GM23338 (cell line): ENCODE results near the gene C3orf49. TPM values are rescaled to one million over a fixed set of nuclear protein-coding genes. Genes with fewer than 3 reads are reported as not detected.

ENCODE experiments used
- ATAC-seq: fragments of 200-7000 bp; cut with Tn5 transposase; 3 replicates; pipeline ENCODE4 v1.9.1; 2020
- DNase-seq: peaks from one replicate; pipeline ENCODE4 v3.0.0-alpha.2; 2015; ENCODE audit warnings: low spot score
- H2AFZ ChIP-seq: fragments of 200-600 bp; sonication (generic); 2 replicates; pipeline ENCODE4 v1.8.0; 2016; ENCODE audit warnings: antibody characterized with exemption, mild to moderate bottlenecking, moderate library complexity
- H3F3A ChIP-seq: fragments of 200-600 bp; sonication (generic); replicated peaks from 2 replicates; pipeline ENCODE4 v1.8.0; 2017; ENCODE audit warnings: antibody characterized with exemption, mixed run types, low read depth
- H3K27ac ChIP-seq: fragments of 200-600 bp; sonication (generic); 2 replicates; pipeline ENCODE4 v1.6.1; 2016; ENCODE audit warnings: low read depth
- H3K27me3 ChIP-seq: fragments of 200-600 bp; sonication (generic); 2 replicates; pipeline ENCODE4 v1.8.0; 2016; ENCODE audit warnings: mild to moderate bottlenecking, mixed run types, moderate library complexity; ENCODE audit not compliant: insufficient read depth
- H3K36me3 ChIP-seq: fragments of 200-600 bp; sonication (generic); 2 replicates; pipeline ENCODE4 v1.8.0; 2016; ENCODE audit warnings: mild to moderate bottlenecking; ENCODE audit not compliant: insufficient read depth
- H3K4me1 ChIP-seq: fragments of 200-600 bp; sonication (generic); 2 replicates; pipeline ENCODE4 v1.8.0; 2016; ENCODE audit warnings: mild to moderate bottlenecking, moderate library complexity; ENCODE audit not compliant: insufficient read depth
- H3K4me2 ChIP-seq: fragments of 200-600 bp; sonication (generic); 2 replicates; pipeline ENCODE4 v1.7.1; 2017; ENCODE audit warnings: mixed run types
- H3K4me3 ChIP-seq: fragments of 200-600 bp; sonication (generic); 2 replicates; pipeline ENCODE4 v1.6.1; 2016; ENCODE audit warnings: mixed run types
- H3K79me2 ChIP-seq: fragments of 200-600 bp; sonication (generic); replicated peaks from 2 replicates; pipeline ENCODE4 v1.8.0; 2017; ENCODE audit warnings: mild to moderate bottlenecking; ENCODE audit not compliant: insufficient read depth
- H3K9me2 ChIP-seq: fragments of 200-600 bp; sonication (generic); 2 replicates; pipeline ENCODE4 v1.8.0; 2017; ENCODE audit not compliant: insufficient read depth
- H4K20me1 ChIP-seq: fragments of 200-600 bp; sonication (generic); replicated peaks from 2 replicates; pipeline ENCODE4 v1.8.0; 2017; ENCODE audit warnings: mild to moderate bottlenecking; ENCODE audit not compliant: insufficient read depth
- H3K27ac Mint-ChIP-seq: 2 replicates; pipeline ENCODE4 v1.8.0; 2020; ENCODE audit warnings: inconsistent platforms, mild to moderate bottlenecking, moderate library complexity, mixed read lengths
- H3K27me3 Mint-ChIP-seq: 3 replicates; pipeline ENCODE4 v1.8.0; 2022; ENCODE audit warnings: low read depth, mild to moderate bottlenecking, moderate library complexity, mixed read lengths, inconsistent platforms; ENCODE audit not compliant: insufficient read depth, poor library complexity
- H3K36me3 Mint-ChIP-seq: 3 replicates; pipeline ENCODE4 v1.8.0; 2021; ENCODE audit warnings: low read depth, mild to moderate bottlenecking, inconsistent platforms, moderate library complexity, mixed read lengths
- H3K4me1 Mint-ChIP-seq: 3 replicates; pipeline ENCODE4 v1.8.0; 2020; ENCODE audit warnings: mild to moderate bottlenecking, inconsistent platforms, mixed read lengths
- H3K4me3 Mint-ChIP-seq: 3 replicates; pipeline ENCODE4 v1.8.0; 2021; ENCODE audit warnings: moderate library complexity, mild to moderate bottlenecking, inconsistent platforms, mixed read lengths
- H3K9me3 Mint-ChIP-seq: 3 replicates; pipeline ENCODE4 v1.8.0; 2020; ENCODE audit warnings: moderate library complexity, mild to moderate bottlenecking, inconsistent platforms, mixed read lengths
- ETS1 ChIP-seq: IDR thresholded peaks from 2 replicates; pipeline ENCODE4 v1.6.1; 2016; ENCODE audit warnings: antibody characterized with exemption
- EZH2 ChIP-seq: fragments of 200-600 bp; sonication (generic); IDR thresholded peaks from one replicate; pipeline ENCODE4 v1.8.0; 2017; ENCODE audit warnings: antibody characterized with exemption, mild to moderate bottlenecking, low read depth; ENCODE audit not compliant: unreplicated experiment
- JUNB ChIP-seq: IDR thresholded peaks from one replicate; pipeline ENCODE4 v1.6.1; 2016; ENCODE audit warnings: antibody characterized with exemption; ENCODE audit not compliant: unreplicated experiment
- POLR2AphosphoS5 ChIP-seq: IDR thresholded peaks from 2 replicates; pipeline ENCODE4 v1.6.1; 2016; ENCODE audit warnings: antibody characterized with exemption, low read depth
- ZNF462 ChIP-seq: fragments of 250-450 bp; sonication (Bioruptor Pico); IDR thresholded peaks from 2 replicates; pipeline ENCODE4 v1.5.0; 2020; ENCODE audit warnings: mild to moderate bottlenecking, moderate library complexity
- polyA plus RNA-seq: library from polyadenylated mRNA; unstranded; fragments of >200 nt; fragmentation: Nextera tagmentation; extraction: Ambion mirVana; gene quantifications from 2 replicates; pipeline ENCODE4 v1.2.1, GENCODE V29; 2016
- total RNA-seq: library from RNA; depleted of rRNA; stranded (reverse); fragments of >200 nt; shearing (Covaris generic); gene quantifications from 2 replicates; pipeline ENCODE4 v1.2.3, GENCODE V29; 2014
- TF ChIP-seq, protein P1 (sequence below), 2 experiments: fragments of 200-600 bp in 1 of 2; sonication (generic) in 1 of 2; conservative IDR thresholded peaks; 2 replicates each; pipeline versions ENCODE4 v1.5.1 to v1.6.1; 2016 to 2017; ENCODE audit warnings: antibody characterized with exemption in 2 of 2, low read depth in 2 of 2, mild to moderate bottlenecking in 2 of 2, moderate library complexity in 1 of 2

C3orf49 gene
- total and polyA plus RNA-seq, 2 experiments from 2014 or later: 0.23 TPM; not detected in 1

DNA sequence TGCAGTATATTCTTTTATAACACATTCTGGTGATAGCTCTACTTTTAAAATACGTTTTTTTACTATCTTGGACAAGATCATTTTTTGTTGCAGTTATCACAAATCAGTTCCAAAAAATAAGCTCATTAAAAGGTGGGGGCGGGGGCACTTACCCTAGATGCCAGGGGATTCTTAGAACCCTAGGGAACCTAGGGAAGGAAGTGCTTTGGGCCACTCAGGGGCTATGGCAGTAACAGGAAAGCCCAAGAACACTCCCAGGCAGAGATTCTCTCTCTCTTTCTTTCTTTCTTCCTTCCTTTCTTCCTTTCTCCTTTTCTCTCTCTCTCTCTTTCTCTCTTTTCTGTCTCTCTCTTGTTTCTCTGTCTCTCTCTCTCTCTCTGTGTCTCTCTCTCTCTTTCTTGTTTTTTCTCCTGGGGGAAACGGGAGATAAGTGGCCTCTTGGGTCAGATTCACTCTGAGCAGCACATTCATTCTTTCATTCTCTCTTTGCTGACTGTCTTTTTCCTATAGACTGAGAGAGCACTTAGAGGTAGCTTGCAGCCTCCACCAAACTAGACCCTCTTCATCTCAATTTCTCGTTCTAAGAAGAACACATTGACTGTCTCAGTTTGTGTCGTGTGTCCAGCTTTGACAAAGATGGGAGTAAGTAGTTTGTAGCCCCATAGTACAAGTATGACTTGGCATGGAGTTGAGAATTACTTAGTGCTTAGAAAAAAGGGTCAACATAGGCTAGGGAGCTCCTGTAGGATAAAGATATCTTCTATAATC, 76.5 kb downstream of the C3orf49 start:
- Mint-ChIP-seq H3K27me3 (no peaks in the 10 kb centered on the region), H3K4me1 (peaks cover 23% of the 10 kb centered on the region), H3K36me3 (peaks cover 7% of the 10 kb centered on the region; the same call in 2 of the 3 replicates), H3K9me3 (no peaks in the 10 kb centered on the region), H3K4me3 (no peak overlapping the region), H3K27ac (peak overlapping the region; percentile 77)
- DNase-seq (no peak), ATAC-seq (peak; percentile 78)
- H3K4me2 ChIP-seq: no peak overlapping the region
- H3K27ac ChIP-seq: peak overlapping the region; percentile 34; the same call in 1 of the 2 replicates
- H3K4me3 ChIP-seq: no peak overlapping the region
- peaks cover 8% of the 10 kb centered on the region for H3K4me1 ChIP-seq
- H3K27me3 ChIP-seq: no peaks in the 10 kb centered on the region
- TF ChIP-seq, protein P1, sequence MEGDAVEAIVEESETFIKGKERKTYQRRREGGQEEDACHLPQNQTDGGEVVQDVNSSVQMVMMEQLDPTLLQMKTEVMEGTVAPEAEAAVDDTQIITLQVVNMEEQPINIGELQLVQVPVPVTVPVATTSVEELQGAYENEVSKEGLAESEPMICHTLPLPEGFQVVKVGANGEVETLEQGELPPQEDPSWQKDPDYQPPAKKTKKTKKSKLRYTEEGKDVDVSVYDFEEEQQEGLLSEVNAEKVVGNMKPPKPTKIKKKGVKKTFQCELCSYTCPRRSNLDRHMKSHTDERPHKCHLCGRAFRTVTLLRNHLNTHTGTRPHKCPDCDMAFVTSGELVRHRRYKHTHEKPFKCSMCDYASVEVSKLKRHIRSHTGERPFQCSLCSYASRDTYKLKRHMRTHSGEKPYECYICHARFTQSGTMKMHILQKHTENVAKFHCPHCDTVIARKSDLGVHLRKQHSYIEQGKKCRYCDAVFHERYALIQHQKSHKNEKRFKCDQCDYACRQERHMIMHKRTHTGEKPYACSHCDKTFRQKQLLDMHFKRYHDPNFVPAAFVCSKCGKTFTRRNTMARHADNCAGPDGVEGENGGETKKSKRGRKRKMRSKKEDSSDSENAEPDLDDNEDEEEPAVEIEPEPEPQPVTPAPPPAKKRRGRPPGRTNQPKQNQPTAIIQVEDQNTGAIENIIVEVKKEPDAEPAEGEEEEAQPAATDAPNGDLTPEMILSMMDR (conservative IDR thresholded peaks at IDR 0.05; ENCODE audit: low read depth in 2 of 2): no peak
- TF ChIP-seq EZH2: no peak
- TF ChIP-seq JUNB: no peak
- TF ChIP-seq ZNF462: no peak
- TF ChIP-seq POLR2AphosphoS5: no peak
- no peak for TF ChIP-seq ETS1
- H2AFZ ChIP-seq: no peak overlapping the region
- peaks cover 10% of the 10 kb centered on the region for H3K79me2 ChIP-seq
- no peaks in the 10 kb centered on the region for H3F3A ChIP-seq
- H3K9me2 ChIP-seq: no peaks in the 10 kb centered on the region
- H3K36me3 ChIP-seq: no peaks in the 10 kb centered on the region
- H4K20me1 ChIP-seq: peaks cover 7% of the 10 kb centered on the region; the same call in 1 of the 2 replicates
